GM18873 (cell line): Measurements from ENCODE around the gene ADAT2.
A peak's percentile ranks its signal among the peaks of the same experiment; 100 is the strongest.
"Not testable (repeated sequence)": the region's sequence is repeated elsewhere in the genome, so short reads cannot be mapped to it uniquely, and the experiment has no call there.

Experiments used
- ATAC-seq: cut with Tn5 transposase; IDR thresholded peaks from one replicate; pipeline ENCODE4 v1.9.1; 2021; ENCODE audit warnings: mild to moderate bottlenecking, moderate library complexity, moderate number of reproducible peaks; ENCODE audit not compliant: unreplicated experiment, low FRiP score

The ADAT2 gene

DNA sequence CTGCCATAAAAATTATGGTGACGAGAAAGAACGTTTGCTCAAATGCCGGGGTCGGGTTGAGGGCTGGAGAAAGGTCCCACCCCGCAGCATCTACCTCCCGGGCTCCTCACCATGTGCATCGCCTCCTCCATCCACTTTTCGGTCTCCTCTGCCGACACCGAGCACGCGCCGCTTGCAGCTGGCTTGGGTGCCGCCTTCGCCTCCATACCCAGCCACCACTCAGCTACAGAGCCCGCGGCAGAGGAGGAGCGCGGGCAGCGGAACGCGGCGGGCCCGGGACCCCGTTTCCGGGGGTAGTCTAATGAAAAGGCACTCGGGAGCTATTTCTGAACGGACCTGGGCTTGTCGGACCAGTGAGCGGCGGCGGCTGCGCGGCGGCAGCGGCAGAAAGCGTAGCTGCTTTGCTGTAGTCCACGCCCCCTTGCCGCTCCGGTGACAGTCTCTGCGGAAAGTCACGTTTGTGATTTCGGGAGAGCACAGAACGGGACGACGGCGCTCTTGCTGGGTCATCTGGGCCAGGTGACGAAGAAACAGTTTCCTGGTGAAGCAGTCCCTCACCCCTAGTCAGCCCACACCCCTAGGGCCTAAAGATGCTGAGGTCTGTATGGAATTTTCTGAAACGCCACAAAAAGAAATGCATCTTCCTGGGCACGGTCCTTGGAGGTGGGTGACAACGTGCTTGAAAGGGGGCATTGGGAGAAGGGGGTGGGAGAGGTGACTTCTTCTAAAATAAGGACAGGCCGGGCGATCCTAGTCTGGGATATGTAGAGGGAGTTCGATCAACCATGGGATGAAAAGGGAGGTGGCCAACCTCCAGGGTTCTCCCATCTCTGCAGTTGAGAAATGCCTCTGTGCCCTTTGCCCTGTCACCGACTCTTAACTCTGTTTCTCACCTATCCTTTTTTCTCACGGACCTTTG lies at the start of gene ADAT2, which contains the start of gene PEX3:
Gene ADAT2, minus strand, starts transcription at position 243 of the 919 bp plus-strand sequence. Its CDS starts 37 bp downstream, at position 206.
Gene PEX3, plus strand, starts transcription at position 353 of the 919 bp plus-strand sequence. Its CDS starts 238 bp downstream, at position 591.
- peak; percentile 97 for ATAC-seq

DNA sequence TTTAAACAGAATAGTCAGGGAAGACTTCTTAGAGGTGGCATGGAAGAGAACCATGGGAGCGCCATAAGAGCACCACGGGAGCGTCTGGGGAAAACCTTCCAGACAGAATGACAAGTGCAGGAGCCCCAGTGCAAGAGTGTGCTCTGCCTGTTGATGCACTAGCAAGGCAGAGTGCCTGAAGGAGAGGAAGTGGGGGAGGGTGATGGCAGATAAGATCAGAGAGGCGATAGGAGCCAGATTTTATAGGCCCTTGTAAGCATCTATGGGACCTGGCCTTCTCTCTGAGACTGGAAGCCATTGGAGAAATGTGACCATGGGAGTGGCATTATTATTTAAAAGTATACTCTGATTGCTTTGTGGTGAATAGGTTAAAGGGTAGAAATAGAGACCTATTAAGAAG lies 47.9 kb upstream of the ADAT2 start:
- no peak for ATAC-seq

DNA sequence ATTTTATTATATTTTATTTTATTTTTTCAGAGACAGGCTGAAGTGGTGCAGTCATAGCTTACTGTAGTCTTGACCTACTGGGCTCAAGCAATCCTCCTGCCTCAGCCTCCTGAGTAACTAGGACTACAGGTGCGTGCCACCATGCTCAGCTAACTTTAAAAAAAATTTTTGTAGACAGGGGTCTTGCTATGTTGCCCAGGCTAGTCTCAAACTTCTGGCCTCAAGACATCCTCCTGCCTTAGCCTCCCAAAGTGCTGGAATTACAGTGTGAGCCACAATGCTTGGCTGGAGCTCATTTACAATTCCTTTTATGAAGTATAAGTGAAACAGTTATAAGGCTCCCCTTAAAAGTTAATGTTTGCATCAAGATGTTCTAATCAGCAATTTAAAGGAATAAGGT lies 46.5 kb upstream of the ADAT2 start:
- ATAC-seq = no peak

DNA sequence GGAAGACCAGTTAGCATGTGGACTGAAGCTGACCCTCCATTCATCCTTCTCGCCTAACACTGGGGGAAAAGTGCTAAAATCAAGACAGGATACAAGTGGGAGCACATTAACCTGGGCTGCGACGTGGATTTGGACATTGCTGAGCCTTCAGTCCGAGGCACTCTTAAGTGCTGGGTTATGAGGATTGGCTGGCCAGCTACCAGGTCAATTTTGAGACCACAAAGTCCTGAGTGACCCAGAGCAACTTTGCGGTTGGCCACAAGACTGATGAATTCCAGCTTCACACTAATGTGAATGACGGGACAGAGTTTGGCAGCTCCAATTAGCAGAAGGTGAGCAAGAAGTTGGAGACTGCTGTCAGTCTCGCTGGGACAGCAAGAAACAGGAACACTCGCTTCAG lies 40.3 kb upstream of the ADAT2 start:
- ATAC-seq = no peak

DNA sequence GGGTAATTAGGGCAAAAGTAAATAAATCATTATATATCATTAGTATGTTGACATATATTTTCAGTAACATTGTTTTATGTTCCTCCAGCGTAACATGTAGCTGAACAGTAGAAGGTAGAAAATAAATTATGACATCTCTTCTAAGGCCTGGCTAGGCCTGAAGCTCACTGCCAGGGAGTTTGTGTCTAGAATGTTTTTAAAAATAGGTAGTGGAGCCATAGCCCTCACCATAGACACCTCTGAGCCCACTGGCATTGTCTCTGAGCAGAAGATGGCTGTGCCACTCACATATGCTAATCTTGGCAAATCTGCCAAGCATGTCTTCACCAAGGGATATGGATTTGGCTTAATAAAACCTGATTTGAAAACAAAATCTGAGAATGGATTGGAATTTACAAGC lies 39.7 kb upstream of the ADAT2 start:
- ATAC-seq = no peak

DNA sequence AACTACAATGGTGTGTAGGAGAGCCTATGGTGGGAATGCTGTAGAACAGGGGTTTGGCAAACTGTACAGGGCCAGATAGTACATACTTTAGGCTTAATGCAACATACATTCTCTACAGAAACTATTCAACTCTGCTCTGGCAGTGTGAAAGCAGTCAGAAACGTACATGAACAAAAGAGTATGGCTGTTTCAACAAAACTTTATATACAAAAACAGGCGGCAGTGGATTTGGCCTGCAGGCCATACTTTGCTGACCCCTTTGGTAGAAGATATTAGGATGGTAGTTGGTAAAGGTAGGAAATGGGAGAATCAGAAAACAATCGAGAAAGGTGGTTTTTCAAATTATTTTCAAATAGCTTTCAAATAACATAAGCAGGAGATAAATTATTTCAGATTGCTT lies 36.3 kb upstream of the ADAT2 start:
- no peak for ATAC-seq

DNA sequence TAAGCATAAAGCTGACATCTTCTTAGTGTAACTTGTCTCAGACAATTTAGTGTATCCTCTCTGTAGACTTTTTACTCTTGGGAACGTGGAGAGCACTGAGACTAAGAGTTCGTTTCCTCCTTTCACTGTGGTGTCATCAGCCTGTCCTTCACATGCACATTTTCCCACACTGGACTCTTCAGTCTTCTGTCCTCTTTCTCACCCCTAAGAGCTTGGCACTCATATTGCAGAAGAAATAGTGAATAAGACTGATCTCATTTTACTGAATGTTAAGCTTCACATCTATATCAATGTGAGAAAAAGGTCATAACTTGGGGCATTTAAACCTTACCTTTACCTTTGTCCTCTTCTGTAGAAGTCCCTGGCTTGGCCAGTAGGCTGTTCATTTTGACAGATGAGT lies 35.5 kb upstream of the ADAT2 start:
- no peak for ATAC-seq

DNA sequence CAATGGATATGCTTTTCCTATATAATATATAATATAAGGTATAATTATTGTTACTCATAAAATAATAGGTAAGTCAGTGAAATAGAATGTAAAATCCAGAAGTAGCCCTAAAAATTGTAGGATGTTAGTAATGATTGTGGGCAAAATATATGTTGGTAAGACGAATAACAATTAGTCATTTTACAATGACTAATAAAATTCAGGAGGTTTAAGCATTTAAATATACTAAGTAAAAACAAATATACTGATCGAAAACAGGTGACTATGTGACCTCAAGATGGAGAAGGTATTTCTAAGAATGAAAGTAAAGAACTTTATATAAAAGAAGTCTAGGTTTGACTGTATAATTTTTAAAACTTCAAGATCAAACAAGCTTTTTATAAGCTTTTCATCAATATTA lies 32.1 kb upstream of the ADAT2 start:
- no peak for ATAC-seq

DNA sequence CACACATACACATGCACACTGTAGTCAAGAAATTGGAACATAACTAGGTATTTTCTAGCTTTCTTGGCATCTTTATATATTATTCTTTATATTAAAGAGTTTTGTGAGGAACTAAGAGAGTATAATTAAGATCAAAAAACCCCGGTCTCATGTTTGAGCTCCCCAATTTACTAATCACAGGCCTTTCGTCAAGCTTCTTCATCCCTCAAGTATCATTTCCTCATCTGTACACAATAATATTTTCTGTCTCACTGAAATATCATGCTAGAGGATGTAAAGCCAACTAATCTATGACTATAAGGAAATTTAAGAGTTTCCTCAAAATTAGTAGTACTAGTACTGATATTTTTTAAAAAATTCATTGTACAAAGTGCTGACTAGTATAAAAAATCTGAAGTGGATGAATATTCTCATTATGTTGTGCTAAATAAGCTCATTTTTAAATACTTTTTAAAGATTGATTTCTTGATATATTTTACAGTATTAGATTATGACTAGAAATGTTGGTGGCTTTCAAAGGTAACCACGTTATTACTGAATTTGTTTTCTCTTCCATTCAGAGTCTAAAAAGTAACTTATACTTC lies 28.1 kb upstream of the ADAT2 start:
- no peak for ATAC-seq

DNA sequence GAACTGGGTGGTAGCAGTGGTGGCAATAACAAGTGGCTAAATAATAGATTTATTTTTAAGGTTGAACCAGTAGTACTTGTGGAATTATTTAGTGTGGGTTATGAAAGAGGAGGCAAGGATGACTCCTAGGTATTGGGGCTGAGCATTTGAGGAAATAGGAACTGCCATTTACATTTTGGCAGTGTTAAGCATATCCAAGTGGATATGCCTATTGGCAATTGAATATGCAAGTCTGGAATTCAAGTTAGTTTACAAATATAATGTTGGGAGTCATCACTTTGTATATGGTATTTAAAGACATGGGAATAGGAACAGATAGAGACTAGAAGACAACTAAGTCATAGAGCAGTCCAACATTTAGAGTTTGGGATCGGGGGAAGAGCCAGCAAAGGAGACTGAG lies 26.1 kb upstream of the ADAT2 start:
- ATAC-seq = no peak

DNA sequence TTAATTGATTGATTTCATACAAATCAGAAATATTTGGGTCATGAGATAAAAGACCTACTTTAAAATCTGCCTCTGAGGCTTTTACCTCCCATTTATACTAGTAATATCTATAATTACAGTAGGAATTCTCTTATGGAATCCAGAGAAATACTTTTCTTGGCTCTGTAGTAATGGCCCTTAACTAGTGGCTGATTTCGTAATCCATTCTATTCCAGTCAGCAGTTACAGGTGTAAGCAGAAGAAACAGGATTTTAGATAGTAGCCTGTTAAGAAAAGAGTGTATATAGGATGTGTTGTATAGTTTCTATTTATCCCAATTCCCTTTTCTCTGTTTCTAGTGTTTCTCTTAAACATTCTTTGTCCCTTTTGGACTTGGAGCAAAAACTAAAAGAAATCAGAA lies 21.3 kb upstream of the ADAT2 start:
- no peak for ATAC-seq

DNA sequence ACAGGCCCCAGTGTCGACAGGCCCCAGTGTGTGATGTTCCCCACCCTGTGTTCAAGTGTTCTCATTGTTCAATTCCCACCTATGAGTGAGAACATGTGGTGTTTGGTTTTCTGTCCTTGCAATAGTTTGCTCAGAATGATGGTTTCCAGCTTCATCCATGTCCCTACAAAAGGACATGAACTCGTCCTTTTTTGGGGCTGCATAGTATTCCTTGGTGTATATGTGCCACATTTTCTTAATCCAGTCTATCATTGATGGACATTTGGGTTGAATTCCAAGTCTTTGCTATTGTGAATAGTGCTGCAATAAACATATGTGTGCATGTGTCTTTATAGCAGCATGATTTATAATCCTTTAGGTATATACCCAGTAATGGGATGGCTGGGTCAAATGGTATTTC lies 18.3 kb upstream of the ADAT2 start:
- not testable (repeated sequence) for ATAC-seq

DNA sequence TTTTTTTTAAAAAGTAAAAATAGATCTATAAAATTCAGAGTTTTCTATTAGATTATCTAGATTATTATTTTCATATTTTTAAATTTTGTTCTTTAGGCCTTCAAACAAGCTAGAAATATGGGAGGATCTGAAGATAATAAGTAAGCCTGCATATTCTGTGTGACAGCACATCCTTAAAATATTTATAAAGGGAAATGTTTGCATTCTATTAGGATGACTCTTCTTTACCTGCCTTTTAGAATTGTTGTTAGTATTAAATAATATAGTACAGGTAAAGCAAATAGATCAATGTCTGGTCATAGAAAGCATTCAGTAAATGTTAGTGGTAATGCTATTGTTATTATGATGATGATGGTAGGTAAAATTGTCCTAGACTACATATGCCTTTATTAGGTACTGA lies 17.5 kb upstream of the ADAT2 start:
- ATAC-seq = no peak

DNA sequence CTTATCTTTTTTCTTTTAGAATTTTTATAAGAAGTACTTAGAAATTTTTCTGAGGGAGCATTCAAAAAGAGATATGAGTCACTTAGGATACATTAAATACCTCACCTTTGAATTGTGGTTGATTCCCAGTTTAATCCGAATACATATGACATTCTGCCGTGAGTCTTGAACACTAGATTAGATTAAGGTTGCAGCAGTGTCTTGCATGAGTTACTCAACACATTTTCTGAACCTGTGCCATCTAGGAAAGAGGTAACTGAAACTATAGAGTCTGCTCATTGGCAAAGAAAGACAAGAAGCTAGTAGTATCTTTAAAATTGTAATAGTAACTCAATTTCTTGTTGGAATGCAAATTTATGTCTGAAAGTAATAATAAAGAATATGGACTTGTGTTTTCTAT lies 15.1 kb upstream of the ADAT2 start:
- ATAC-seq = no peak

DNA sequence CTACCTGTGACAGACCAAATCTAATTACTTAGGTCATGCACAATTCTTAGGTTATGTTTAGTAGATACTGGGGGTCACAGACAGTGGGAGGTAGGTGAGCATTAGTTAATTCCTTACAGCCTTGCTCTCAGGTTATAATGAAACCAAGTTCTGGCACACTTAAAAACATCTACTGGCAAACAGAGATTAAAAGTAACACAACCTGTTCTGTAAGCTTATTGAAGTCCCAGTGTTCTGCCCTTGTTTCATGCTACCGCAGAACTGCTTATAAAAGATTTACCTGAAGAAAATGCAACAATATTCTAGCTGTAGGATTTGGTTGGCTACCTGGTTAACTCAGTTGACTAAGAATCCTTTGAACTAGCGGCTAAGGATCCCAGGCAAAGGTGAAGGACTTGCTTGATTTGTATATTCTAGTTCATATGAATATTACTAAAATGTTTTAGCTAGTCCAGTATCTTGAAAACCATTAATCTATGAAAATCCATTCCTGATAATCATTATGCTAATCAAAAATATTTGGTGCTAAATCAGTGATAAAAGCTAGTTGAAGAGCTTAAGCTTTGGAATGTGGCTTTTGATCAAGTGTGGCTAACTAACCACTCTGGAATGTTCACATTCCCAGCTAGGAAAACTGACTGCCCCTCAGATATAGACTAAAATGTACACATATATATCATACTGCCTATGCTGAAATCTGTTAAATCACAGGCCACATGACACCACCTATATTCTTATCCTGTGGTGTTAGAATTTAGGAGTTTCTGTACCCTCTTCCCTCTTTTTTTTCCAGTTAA lies 7.3 kb upstream of the ADAT2 start:
- ATAC-seq = no peak

DNA sequence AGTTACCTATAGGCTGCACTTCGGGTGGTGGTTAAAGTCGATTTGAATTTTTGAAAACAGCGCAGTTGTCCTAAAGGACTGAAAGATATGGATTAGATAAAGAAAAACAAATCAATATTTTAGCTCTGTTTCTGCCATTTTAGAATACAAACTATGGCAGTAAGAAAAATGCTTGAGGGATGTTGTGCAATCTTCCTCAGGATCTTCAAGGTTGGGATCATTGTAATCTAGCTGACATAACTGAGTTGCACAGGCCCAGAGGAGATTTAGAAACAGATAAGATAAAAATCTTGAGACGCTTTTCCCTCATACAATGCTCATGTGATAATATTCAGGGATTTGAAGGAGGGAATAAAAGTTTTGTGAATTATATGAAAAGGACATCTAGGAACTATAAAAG lies 1.0 kb upstream of the ADAT2 start:
- no peak for ATAC-seq

DNA sequence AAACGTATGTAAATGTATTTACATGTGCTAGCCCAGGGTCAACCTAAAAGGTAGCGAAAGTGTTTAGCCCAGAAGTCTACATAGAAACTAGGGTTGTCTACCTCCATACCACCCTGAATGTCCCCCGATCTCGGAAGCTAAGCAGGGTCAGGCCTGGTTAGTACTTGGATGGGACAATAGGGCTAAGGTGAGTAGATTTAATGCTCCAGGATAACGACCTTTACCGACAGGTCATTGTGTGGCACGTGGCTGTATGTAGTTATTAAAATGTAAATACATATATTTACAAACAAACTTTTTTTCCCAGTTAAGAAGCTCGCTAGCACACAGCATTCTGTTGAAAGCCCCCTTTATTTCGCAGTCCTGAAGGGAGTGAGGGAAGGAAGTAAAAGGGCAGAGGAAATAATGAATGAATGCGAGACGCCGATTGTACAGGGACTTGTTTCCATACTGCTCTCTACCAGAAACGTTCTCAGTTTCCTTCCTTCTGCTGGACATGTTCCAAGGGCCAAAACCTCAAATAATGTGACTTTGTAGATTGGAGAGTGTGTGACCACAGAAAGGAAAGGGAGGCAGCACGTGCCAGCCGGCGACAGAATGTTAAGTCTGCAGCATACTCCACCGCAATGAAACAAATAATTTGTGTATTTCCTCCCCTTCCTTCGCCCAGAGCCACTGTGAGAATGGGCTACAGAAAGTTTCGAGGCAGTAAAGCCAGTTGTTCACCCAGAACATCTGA lies 612 bp downstream of the ADAT2 start:
- ATAC-seq = no peak

DNA sequence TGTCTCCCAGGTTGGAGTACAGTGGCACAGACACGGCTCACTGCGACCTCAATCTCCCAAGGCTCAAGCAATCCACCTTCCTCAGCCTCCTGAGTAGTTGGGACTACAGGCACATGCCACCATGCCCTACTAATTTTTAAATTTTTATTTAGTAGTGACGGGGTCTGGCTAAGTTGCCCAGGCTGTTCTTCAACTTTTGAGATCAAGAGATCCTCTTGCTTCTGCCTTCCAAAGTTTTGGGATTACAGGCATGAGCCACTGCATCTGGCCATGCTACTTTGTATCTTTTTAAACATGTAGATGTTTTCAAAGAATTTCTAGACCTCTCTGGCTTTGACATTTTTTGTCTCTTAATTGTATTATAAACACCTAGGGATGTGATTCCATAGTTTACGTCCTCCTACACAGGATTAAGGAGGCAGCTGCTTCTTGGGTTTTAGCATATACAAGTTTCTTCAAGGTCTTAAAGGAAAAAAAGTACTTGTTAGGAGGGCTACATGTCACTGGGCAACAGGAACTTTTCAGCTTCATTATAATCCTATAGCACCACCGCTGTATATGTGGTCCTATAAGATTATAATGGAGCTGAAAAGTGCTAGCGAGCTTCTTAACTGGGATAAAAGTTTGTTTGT lies 1.3 kb downstream of the ADAT2 start:
- no peak for ATAC-seq

DNA sequence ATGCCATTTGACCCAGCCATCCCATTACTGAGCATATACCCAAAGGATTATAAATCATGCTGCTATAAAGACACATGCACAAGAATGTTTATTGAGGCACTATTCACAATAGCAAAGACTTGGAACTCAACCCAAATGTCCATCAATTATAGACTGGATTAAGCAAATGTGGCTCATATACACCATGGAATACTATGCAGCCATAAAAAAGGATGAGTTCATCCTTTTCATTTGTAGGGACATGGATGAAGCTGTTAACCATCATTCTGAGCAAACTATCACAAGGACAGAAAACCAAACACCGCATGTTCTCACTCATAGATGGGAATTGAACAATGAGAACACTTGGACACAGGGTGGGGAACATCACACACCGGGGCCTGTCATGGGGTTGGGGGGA lies 2.6 kb downstream of the ADAT2 start:
- ATAC-seq = not testable (repeated sequence)

DNA sequence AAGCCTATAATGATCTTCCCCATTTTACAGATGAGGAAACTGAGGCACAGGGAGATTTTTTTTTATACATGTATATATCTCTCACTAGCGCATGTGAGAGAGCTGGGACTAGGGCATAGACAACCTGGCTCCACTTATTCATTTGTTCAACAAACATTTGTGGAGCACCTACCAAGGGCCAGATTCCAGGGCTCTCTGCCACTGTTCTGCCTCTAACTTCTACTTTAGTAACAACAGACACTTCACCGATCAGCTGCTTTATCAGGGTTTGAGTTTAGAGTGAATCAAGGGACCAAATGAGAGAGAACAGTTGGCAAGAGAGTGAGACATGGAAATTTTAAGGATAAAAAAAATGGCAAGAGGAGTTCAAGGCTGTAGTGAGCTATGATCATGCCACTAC lies 7.4 kb downstream of the ADAT2 start:
- no peak for ATAC-seq
